HEK293T (cell line): ENCODE measurements around the gene OR4C12.

Experiments used
- ARNT ChIP-seq: fragments of 450-650 bp; IDR thresholded peaks from 2 replicates; pipeline ENCODE4 v1.6.1; 2017; ENCODE audit warnings: mild to moderate bottlenecking
- CTBP1 ChIP-seq: fragments of 450-650 bp; IDR thresholded peaks from 2 replicates; pipeline ENCODE4 v1.6.1; 2016; ENCODE audit warnings: borderline replicate concordance
- FOXA1 ChIP-seq: fragments of 450-650 bp; IDR thresholded peaks from 2 replicates; pipeline ENCODE4 v1.6.1; 2016; ENCODE audit warnings: mild to moderate bottlenecking
- HDGF ChIP-seq: fragments of 450-650 bp; IDR thresholded peaks from 2 replicates; pipeline ENCODE4 v1.6.1; 2017; ENCODE audit warnings: antibody characterized with exemption, borderline replicate concordance
- LEF1 ChIP-seq: fragments of 450-650 bp; IDR thresholded peaks from 2 replicates; pipeline ENCODE4 v1.6.1; 2017; ENCODE audit warnings: mild to moderate bottlenecking, borderline replicate concordance
- SP1 ChIP-seq: fragments of 450-650 bp; IDR thresholded peaks from 2 replicates; pipeline ENCODE4 v1.6.1; 2017
- SUZ12 ChIP-seq: fragments of 450-650 bp; IDR thresholded peaks from 2 replicates; pipeline ENCODE4 v1.6.1; 2016; ENCODE audit warnings: mild to moderate bottlenecking
- ZNF384 ChIP-seq: fragments of 450-650 bp; IDR thresholded peaks from 2 replicates; pipeline ENCODE4 v1.6.1; 2016

DNA sequence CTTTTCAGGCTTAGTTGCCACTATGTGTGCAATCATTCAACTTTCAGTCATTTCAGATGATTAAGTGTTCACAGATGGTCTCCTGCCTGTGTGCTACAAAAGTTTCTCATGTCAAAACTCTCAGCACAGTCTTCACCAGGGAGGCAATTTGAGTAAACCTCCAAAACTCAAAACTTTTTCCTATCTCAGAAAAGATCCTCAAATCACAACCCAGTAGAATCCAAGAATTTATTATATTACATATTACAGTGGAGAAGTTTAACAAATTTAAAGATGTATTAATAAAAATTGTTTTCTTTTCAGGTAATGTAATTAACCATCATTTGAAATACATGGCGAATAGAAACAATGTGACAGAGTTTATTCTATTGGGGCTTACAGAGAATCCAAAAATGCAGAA, 30.2 kb downstream of the OR4C12 start, which contains the start of gene OR4C13:
- TF ChIP-seq ZNF384 (no peak), SP1 (no peak), SUZ12 (no peak), ARNT (no peak), CTBP1 (no peak), FOXA1 (no peak), LEF1 (no peak), HDGF (no peak)
